ENCODE measurements around the gene ZNF300. TPM values are rescaled to one million over a fixed set of nuclear protein-coding genes. Genes with fewer than 3 reads are reported as not detected.

ZNF300 gene
- 1 to 10 TPM; 4.6 to 4.8 TPM for total RNA-seq
- under 1 TPM; 0.20 to 0.89 (median 0.39) TPM for polyA plus RNA-seq
- 10.0 to 21.9 (median 12.0) reads per million in 6 experiments for total RNA-seq

DNA sequence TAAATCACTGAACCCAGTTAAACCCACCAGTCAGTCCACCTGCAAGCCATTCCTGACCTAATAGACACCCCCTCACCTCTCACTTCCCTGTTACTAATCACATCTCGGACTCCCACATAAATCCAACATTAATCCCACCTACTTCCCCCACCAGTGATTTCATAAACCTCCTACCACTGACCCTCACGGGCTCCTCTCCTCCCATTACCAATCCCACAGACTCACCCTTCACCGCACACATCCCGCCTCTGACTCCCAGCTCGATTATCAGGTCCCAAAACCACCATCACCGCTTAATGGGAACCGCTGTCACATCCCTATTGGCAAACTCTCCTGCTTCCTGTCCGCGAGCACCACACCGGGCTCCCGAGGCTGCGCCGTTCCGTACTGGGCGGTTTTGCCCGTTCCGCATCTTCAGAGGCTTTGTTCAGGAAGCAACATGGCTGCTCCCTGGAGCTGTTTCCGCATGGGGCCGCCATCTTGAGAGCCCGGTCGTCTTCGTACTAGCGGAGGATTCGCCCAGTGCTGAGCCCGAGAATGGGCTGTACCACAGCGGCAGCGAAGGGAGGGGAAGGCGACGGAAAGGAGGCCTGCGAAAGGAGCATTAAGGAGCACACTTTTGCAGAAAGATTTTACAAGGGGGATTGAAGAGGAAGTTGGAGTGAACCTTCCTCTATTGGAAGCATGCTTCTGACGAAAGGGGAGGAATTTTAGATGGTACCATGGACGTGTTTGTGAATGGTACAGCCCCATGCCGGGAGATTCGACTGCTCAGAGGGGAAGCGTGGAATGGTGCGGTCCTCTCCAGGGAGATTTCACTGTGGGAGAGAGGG, at the start of gene ZNF300:
ZNF300 (minus strand) TSS at position 502 of the 833 bp plus-strand sequence. CDS start 1,825 bp downstream, outside the sequence.
- Mint-ChIP-seq H3K27me3 (peaks cover 11 to 29% (median 24%) of the 10 kb centered on the region in 5 donors), H3K9me3 (peaks cover 31 to 91% (median 74%) of the 10 kb centered on the region in 9 donors), H3K36me3 (peaks cover 37 to 69% (median 59%) of the 10 kb centered on the region in 3 donors), H3K4me1 (peaks cover 0 to 10% (median 2%) of the 10 kb centered on the region in 4 donors), H3K4me3 (peak within 1 kb of the TSS; percentile 74 to 96 (median 90)), H3K27ac (peak within 1 kb of the TSS; percentile 75 to 99 (median 94))
- peak; percentile 97 to 98 for ATAC-seq
- peak; percentile 3 to 81 (median 46) for DNase-seq
- POLR2A ChIA-PET: no interaction called here

DNA sequence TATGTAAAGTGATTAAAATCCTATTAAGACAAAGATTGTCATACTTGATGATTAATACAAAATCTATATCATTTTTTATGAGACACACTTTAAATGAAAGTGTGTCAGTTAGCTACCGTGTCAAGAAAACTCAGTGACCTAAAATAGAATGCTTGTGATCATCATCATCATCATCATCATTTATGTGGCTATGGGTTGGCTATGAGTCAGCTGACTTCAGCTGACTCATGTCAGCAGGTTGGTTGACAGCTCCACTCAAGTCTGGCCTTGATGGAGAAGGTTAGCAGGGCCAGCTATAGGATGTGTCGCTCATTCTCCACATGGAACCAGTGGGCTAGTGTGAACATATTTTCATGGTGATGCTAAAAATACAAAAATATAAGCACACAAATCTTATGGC, 43.8 kb upstream of the ZNF300 start:
- DNase-seq: no peak
- Mint-ChIP-seq H3K27ac (no peak overlapping the region), H3K9me3 (peaks cover 37 to 100% (median 83%) of the 10 kb centered on the region in 9 donors), H3K4me1 (peaks cover 0 to 2% (median 0%) of the 10 kb centered on the region in 4 donors), H3K4me3 (no peak overlapping the region), H3K27me3 (peaks cover 15 to 47% (median 30%) of the 10 kb centered on the region in 5 donors), H3K36me3 (peaks cover 11 to 86% (median 33%) of the 10 kb centered on the region in 3 donors)
- POLR2A ChIA-PET: no interaction called here
- no peak for ATAC-seq

DNA sequence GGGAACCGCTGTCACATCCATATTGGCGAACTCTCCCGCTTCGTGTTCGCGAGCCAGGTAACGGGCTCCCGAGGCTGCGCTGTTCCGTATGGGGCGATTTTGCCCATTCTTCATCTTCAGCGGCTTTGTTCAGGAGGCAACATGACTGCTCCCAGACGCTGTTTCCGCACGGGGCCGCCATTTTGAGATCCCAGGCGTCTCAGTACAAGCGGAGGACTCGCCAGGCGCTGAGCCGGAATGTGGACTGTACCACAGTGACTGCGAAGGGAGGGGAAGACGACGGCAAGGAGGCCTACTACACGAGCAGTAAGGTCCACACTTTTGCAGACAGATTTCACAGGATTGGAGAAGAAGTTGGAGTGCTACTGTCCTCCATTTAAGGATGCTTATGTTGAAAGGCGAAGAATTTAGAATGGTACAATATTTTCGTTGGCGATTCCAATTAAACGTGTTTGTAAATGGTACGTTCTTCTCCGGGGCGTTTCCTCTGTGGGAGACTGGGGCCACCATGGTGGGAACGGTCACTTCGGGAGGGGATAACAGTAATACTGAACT, 41.6 kb upstream of the ZNF300 start:
- Mint-ChIP-seq H3K36me3 (peaks cover 8 to 83% (median 23%) of the 10 kb centered on the region in 3 donors), H3K4me1 (peaks cover 0 to 2% (median 0%) of the 10 kb centered on the region in 4 donors), H3K27ac (no peak overlapping the region), H3K4me3 (peak overlapping the region in 1 of 10 donors; percentile 59), H3K9me3 (peaks cover 31 to 98% (median 78%) of the 10 kb centered on the region in 9 donors), H3K27me3 (peaks cover 15 to 47% (median 28%) of the 10 kb centered on the region in 5 donors)
- DNase-seq (no peak), ATAC-seq (no peak)
- POLR2A ChIA-PET: no interaction called here

DNA sequence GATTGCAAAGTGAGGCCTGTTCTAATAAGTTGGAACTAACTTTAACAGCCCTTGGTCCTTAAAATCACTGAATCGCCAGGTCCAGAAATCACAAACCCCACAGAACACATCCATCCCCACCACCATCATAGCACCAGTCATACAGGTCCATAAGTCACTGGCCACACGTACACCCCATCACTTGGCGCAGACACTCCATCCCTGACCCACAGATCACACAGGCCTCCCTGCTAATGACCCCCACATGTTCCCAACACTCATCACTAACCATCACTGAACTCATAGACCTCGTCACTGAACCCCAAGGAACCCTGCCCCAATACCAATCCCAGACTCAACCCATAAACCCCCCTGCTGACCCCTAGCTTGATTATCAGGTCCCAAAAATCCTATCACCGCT, 41.2 kb upstream of the ZNF300 start:
- POLR2A ChIA-PET: no interaction called here
- DNase-seq: no peak
- Mint-ChIP-seq H3K4me3 (no peak overlapping the region), H3K27me3 (peaks cover 15 to 47% (median 28%) of the 10 kb centered on the region in 5 donors), H3K4me1 (peaks cover 0 to 2% (median 0%) of the 10 kb centered on the region in 4 donors), H3K36me3 (peaks cover 8 to 79% (median 22%) of the 10 kb centered on the region in 3 donors), H3K9me3 (peaks cover 31 to 98% (median 75%) of the 10 kb centered on the region in 9 donors), H3K27ac (peak overlapping the region in 1 of 10 donors; percentile 6)
- ATAC-seq: no peak

DNA sequence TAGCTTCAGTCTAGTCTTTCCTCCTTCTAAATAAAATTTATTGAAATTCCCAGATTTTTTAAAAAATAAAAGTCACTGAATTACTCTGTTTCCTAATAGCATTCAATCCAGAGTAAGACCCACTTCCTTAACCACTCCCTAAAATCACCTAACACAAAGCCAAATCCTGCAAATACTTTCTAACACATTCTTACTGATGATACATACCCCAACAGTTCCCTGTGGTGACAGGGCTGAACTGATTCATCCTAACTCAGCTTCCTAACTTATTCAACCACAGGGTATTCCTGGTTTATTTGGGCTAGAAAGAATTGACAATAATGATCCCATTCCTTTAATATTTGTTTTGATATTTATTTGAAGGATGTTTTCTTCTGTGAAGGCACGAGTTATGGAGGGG, 40.7 kb upstream of the ZNF300 start:
- Mint-ChIP-seq H3K9me3 (peaks cover 27 to 98% (median 71%) of the 10 kb centered on the region in 9 donors), H3K4me3 (no peak overlapping the region), H3K27ac (no peak overlapping the region), H3K36me3 (peaks cover 8 to 74% (median 19%) of the 10 kb centered on the region in 3 donors), H3K4me1 (peaks cover 0 to 2% (median 0%) of the 10 kb centered on the region in 4 donors), H3K27me3 (peaks cover 15 to 47% (median 31%) of the 10 kb centered on the region in 5 donors)
- DNase-seq: no peak
- ATAC-seq: no peak
- POLR2A ChIA-PET: no interaction called here

DNA sequence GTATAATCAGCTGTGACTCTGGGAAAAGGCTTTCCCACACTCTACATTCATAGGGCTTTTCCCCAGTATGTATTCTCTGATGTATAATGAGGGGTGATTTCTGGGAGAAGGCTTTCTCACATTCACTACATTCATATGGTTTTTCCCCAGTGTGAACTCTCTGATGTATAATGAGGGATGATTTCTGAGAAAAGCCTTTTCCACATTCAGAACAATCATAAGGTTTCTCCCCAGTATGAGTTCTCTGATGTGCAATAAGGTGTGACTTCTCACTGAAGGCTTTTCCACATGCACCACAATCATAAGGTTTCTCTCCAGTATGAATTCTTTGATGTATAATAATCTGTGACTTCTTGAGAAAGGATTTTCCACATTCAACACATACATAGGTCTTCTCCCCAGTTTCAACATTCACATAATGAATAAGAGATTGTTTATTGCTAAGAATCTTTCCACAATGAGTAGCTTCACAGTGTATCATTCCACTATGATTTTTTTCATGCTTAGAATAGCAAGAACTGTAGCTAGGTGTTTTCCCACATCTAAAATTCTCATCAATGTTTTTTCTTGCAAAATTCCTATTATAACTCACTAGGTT, 26.7 kb upstream of the ZNF300 start:
- Mint-ChIP-seq H3K4me3 (no peak overlapping the region), H3K27ac (no peak overlapping the region), H3K9me3 (peaks cover 23 to 95% (median 65%) of the 10 kb centered on the region in 9 donors), H3K27me3 (peaks cover 0 to 2% (median 0%) of the 10 kb centered on the region in 5 donors), H3K36me3 (peaks cover 0 to 67% (median 39%) of the 10 kb centered on the region in 3 donors), H3K4me1 (no peaks in the 10 kb centered on the region)
- DNase-seq (no peak), ATAC-seq (no peak)
- POLR2A ChIA-PET: no interaction called here

DNA sequence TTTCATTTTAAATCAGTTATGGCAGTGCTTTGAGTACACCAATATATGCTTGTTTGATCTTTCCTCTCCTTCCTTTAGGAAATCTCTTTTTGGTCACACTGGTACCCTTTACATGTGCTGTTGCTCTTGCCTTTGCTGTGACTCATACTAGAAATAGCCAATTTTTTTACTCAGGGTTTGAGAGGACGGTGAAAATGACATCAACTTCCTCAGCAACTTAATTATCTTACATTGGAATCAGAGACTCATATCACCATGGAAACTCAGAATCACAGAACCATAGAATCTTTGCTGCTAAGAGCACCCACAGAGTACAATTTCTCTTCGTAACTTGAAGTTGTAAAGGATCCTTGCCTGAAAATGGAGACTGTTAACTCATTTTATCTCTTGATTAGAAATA, 13.8 kb upstream of the ZNF300 start:
- H3K4me1 Mint-ChIP-seq: no peaks in the 10 kb centered on the region
- no peak overlapping the region for H3K27ac Mint-ChIP-seq
- peaks cover 0 to 63% (median 6%) of the 10 kb centered on the region in 3 donors for H3K36me3 Mint-ChIP-seq
- no peak overlapping the region for H3K4me3 Mint-ChIP-seq
- DNase-seq (no peak), ATAC-seq (no peak)
- POLR2A ChIA-PET: no interaction called here
- H3K9me3 Mint-ChIP-seq: peaks cover 23 to 82% (median 62%) of the 10 kb centered on the region in 9 donors
- H3K27me3 Mint-ChIP-seq: peaks cover 8 to 22% (median 15%) of the 10 kb centered on the region in 5 donors

DNA sequence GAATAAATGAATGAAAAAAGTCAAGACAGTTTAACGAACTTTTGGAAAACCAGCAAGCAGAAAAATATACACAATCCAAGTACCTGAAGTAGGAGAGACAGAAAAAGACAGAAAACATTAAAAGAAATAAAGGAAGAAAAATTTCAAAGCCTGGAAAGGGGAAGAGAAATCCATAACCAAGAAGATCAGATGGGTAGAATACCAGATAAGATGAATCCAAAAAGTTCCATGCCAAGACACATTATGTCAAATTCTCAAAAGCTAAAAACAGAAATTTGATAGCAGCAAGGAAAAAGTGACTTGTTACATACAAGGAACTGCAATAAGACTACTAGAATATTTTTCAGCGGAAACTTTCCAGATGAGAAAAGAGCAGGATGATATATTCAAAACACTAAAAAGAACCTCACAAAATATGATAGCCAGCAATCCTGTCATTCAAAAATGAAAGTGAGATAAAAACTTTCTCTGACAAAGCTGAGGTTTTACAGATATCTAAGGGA, 7.6 kb upstream of the ZNF300 start:
- Mint-ChIP-seq H3K27me3 (peaks cover 2 to 10% (median 7%) of the 10 kb centered on the region in 5 donors), H3K9me3 (peaks cover 15 to 82% (median 66%) of the 10 kb centered on the region in 9 donors)
- POLR2A ChIA-PET: no interaction called here

DNA sequence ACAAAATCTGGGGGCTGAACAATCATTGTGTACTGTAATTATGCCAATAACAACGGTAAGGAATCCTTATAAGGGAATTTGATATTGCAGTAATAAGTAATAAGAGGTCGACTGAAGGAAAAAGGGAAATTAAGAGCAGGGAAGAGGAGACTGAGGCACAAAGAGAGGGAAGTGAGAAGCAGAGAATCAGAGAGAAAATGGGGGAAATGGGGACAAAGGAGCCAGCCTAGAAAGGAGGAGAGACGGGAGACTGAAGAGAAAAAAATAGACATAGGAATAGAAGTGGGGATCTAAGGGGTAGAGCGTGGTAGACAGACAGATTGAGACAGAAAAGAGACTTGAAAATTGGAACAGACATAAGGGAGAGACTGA, 518 bp upstream of the ZNF300 start:
- Mint-ChIP-seq H3K36me3 (peaks cover 31 to 69% (median 53%) of the 10 kb centered on the region in 3 donors), H3K4me1 (peaks cover 0 to 10% (median 2%) of the 10 kb centered on the region in 4 donors)

More for the DNA sequence above, 7.6 kb upstream of the ZNF300 start:
- ATAC-seq: no peak
- H3K4me3 Mint-ChIP-seq: no peak overlapping the region
- H3K4me1 Mint-ChIP-seq: no peaks in the 10 kb centered on the region
- no peak for DNase-seq
- H3K27ac Mint-ChIP-seq: no peak overlapping the region
- H3K36me3 Mint-ChIP-seq: peaks cover 0 to 63% (median 12%) of the 10 kb centered on the region in 3 donors

DNA sequence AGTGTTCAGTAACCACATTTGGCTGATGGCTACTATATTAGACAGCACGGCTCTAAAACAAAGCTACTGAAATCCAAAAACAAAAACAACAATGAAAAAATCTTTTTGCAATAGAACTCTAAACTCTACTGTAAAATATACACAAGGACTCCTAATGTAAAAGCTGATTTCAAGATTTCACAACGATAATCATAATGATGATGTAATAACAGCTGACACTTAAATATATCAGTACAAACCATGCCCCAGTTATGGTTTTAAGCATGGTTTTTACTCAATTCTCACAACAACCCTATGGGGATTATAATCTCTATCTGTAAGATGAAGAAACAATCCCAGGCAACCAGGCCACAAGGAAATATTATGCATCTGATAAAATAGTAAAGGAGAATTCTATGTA, 3.3 kb downstream of the ZNF300 start:
- DNase-seq: no peak
- H3K27me3 Mint-ChIP-seq: peaks cover 11 to 26% (median 23%) of the 10 kb centered on the region in 5 donors
- H3K27ac Mint-ChIP-seq: no peak overlapping the region
- ATAC-seq: no peak
- POLR2A ChIA-PET: no interaction called here
- no peak overlapping the region for H3K4me3 Mint-ChIP-seq
- H3K36me3 Mint-ChIP-seq: peaks cover 56 to 82% (median 76%) of the 10 kb centered on the region in 3 donors
- H3K4me1 Mint-ChIP-seq: peaks cover 0 to 10% (median 2%) of the 10 kb centered on the region in 4 donors
- H3K9me3 Mint-ChIP-seq: peaks cover 44 to 99% (median 84%) of the 10 kb centered on the region in 9 donors

More for the DNA sequence above, 518 bp upstream of the ZNF300 start:
- POLR2A ChIA-PET: no interaction called here
- Mint-ChIP-seq H3K4me3 (peak overlapping the region; percentile 74 to 96 (median 90)), H3K27ac (peak overlapping the region in 9 of 10 donors; percentile 79 to 99 (median 95)), H3K9me3 (peaks cover 25 to 91% (median 74%) of the 10 kb centered on the region in 9 donors), H3K27me3 (peaks cover 11 to 26% (median 24%) of the 10 kb centered on the region in 5 donors)
- DNase-seq (no peak), ATAC-seq (no peak)

DNA sequence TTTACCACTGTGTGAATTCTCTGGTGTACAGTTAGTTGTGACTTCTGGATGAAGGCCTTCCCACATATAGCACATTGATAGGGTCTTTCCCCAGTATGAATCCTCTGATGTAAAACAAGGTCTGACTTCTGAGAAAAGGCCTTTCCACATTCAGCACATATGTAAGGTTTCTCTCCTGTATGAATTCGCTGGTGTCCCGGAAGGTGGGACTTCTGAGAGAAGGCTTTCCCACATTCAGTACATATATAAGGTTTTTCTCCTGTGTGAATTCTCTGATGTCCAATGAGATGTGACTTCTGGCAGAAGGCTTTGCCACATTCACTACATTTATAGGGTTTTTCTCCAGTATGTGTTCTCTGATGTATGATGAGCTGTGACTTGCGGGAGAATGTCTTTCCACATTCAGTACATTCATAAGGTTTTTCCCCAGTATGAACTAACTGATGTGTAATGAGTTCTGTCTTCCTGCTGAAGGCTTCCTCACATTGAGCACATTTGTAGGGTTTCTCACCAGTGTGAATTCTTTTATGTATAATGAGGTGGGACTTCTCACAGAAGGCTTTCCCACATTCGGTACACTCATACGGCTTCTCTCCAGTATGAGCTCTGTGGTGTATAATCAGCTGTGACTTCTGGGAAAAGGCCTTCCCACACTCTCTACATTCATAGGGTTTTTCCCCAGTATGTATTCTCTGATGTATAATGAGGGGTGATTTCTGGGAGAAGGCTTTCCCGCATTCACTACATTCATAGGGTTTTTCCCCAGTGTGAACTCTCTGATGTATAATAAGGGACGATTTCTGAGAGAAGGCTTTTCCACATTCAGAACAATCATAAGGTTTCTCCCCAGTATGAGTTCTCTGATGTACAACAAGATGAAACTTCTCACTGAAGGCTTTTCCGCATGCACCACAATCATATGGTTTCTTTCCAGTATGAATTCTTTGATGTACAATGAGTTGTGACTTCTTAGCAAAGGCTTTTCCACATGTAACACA, 9.1 kb downstream of the ZNF300 start:
- no peak for DNase-seq
- Mint-ChIP-seq H3K27ac (no peak overlapping the region), H3K4me3 (no peak overlapping the region), H3K9me3 (peaks cover 44 to 99% (median 78%) of the 10 kb centered on the region in 9 donors), H3K27me3 (peaks cover 0 to 5% (median 2%) of the 10 kb centered on the region in 5 donors), H3K36me3 (peaks cover 29 to 81% (median 72%) of the 10 kb centered on the region in 3 donors), H3K4me1 (no peaks in the 10 kb centered on the region)
- POLR2A ChIA-PET: no interaction called here
- ATAC-seq: no peak

All from naive thymus-derived CD8-positive, alpha-beta T cell (primary cell).